Measurements from ENCODE around the gene PRKCA.

DNA sequence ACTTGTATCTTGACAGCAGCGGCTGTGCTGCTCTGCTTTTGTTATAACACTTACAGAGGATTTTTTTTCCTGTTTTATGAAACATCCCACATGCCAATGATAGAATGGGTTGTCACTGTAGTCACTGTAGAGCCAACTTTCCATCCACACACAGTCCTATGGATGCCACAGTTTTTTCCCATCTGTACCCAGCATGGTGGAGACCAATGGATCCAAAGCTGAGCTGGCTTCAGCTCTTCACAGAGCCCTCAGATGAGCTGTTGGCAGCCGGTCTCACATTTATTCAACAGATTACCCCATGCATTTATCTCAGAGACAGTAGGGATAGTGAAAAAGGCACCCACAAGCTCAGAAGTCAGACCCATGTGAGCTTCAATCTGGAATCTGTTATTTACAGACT, 441.1 kb downstream of the PRKCA start:
- TF ChIP-seq CTCF (IDR thresholded peaks at IDR 0.05), result no peak
- no peak for TF ChIP-seq POLR2A (IDR thresholded peaks at IDR 0.05)
- no peak for TF ChIP-seq EP300 (IDR thresholded peaks at IDR 0.05)

All from ovary (tissue), 3 donors.